HFF-Myc (cell line): ENCODE results near the gene NODAL.
"Not testable (repeated sequence)": the region's sequence is repeated elsewhere in the genome, so short reads cannot be mapped to it uniquely, and the experiment has no call there.

Source experiments
- DNase-seq: peaks from one replicate; pipeline ENCODE4 v3.0.0-alpha.2; 2011; ENCODE audit warnings: low read depth; ENCODE audit errors: extremely low read depth
- H3K4me3 ChIP-seq: replicated peaks from 2 replicates; pipeline ENCODE4 v1.5.1; 2011; ENCODE audit warnings: low read depth, mild to moderate bottlenecking, control low read depth, low read length
- TF ChIP-seq, protein P1 (sequence below): IDR thresholded peaks from 2 replicates; pipeline ENCODE4 v1.5.1; 2012; ENCODE audit warnings: mild to moderate bottlenecking, low read depth, low read length, control low read depth; ENCODE audit errors: missing control alignments

NODAL gene

DNA sequence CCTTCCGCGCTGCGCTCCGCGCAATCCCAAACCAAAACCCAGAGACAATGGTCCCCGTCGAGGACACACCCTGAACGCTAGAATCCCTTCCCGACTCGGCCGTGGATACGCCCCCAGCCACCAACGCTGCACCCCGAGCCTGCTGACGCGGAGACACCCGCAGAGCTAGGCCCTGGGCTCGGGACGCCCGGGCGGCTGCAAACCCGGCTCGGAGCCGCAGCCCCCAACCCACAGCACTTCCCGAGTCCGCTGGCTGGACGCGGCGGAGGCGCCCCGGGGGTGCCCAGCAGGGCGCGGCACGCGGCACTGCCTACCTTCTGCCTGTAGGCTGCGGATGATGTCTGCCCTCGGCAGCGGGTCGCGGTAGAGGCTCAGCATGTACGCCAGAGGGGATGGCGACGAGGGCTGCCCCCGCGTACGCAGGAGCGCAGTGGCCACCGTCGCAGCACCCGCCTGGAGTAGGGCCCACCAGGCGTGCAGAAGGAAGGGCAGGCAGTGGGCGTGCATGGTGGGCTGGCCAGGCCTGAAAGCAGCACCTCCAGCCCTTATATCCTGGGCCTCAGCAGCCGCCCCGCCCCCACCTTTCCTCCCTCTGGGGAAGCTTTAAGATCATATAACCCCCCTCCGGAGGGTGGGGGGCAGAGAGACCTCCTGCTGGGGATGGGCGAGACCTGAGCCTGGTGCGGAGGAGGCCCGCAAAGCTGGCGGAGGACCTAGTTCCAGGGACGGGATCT lies at the start of gene NODAL:
TSS of gene NODAL (minus strand) at position 521 of the 734 bp plus-strand sequence. CDS start at position 507, 14 bp downstream.
- no peak within 1 kb of the TSS for H3K4me3 ChIP-seq
- TF ChIP-seq, protein P1, sequence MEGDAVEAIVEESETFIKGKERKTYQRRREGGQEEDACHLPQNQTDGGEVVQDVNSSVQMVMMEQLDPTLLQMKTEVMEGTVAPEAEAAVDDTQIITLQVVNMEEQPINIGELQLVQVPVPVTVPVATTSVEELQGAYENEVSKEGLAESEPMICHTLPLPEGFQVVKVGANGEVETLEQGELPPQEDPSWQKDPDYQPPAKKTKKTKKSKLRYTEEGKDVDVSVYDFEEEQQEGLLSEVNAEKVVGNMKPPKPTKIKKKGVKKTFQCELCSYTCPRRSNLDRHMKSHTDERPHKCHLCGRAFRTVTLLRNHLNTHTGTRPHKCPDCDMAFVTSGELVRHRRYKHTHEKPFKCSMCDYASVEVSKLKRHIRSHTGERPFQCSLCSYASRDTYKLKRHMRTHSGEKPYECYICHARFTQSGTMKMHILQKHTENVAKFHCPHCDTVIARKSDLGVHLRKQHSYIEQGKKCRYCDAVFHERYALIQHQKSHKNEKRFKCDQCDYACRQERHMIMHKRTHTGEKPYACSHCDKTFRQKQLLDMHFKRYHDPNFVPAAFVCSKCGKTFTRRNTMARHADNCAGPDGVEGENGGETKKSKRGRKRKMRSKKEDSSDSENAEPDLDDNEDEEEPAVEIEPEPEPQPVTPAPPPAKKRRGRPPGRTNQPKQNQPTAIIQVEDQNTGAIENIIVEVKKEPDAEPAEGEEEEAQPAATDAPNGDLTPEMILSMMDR, result no peak
- DNase-seq, result no peak

- no peak for DNase-seq
- no peak overlapping the region for H3K4me3 ChIP-seq
- TF ChIP-seq, protein P1, result no peak
Observed at GRCh38 chr10:70490142-70490541, 48.7 kb upstream of the NODAL start.

DNA sequence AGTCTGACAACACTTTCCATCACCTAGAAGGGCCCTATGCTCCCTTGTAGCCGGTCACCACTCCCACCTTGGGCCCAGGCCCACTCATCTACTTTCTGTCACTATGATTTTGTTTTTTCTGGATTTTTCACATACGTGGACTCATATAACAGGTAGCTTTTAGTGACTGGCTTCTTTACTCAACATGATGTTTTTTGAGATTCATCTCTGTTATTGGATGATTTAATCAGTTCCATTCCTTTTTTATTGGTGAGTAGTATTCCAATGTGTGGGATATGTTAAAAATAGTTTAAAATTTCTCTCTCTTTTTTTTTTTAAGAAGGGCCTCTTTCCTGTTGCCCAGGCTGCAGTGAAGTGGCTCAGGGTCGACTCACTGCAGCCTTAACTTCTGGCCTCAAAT lies 46.3 kb upstream of the NODAL start:
- TF ChIP-seq, protein P1, result no peak
- no peak overlapping the region for H3K4me3 ChIP-seq
- no peak for DNase-seq

DNA sequence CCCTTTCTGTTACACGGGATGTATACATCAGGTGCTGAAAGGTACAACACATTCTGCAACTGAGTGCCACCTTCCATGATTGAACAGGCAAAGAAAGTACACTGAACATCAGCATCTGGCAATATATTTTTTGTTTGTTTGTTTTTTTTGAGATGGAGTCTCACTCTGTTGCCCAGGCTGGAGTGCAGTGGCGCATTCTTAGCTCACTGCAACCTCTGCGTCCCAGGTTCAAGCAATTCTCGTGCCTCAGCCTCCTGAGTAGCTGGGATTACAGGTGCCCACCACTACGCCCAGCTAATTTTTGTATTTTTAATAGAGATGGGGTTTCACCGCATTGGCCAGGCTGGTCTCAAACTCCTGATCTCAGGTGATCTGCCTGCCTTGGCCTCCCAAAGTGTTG lies 42.4 kb upstream of the NODAL start:
- not testable (repeated sequence) for DNase-seq, H3K4me3 ChIP-seq

DNA sequence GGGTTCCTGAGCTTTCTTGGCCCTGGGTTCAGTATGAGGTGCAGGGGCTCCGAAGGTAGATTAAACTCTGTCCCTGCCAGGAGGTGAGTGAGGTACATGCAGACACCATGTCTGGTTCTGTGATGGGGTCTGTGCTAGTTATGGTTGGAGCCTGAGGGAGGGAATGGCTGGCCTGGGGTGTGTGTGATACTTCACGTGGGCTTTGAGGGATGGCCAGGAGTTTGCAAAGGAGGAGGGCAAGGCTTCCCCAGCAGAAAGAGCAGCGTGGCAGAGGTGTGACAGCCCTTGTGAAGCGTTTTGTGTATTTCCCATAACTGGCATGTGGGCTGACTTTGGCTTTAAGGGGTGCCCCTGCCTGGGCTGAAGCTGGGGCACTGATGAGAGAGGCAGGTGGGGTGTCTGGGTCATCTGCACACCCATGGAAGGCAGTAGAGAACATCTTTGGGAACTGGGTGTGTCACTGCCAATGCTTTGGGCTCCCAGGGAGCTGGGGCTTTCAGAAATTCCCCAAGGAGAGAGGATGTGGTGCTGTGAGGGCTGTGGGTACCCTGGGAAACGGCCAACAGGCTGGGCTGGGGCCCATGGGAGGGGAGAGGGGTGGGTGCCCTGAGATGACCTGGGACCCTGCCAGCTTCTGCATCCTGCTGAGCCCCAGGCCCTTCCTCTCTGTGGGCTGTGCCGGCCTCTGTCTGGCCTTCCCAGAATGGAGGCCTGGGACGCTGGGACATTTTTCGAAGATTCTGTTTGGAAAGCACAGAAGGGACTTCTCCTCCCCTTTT lies 41.7 kb upstream of the NODAL start:
- TF ChIP-seq, protein P1, result no peak
- no peak for DNase-seq
- H3K4me3 ChIP-seq, result no peak overlapping the region

DNA sequence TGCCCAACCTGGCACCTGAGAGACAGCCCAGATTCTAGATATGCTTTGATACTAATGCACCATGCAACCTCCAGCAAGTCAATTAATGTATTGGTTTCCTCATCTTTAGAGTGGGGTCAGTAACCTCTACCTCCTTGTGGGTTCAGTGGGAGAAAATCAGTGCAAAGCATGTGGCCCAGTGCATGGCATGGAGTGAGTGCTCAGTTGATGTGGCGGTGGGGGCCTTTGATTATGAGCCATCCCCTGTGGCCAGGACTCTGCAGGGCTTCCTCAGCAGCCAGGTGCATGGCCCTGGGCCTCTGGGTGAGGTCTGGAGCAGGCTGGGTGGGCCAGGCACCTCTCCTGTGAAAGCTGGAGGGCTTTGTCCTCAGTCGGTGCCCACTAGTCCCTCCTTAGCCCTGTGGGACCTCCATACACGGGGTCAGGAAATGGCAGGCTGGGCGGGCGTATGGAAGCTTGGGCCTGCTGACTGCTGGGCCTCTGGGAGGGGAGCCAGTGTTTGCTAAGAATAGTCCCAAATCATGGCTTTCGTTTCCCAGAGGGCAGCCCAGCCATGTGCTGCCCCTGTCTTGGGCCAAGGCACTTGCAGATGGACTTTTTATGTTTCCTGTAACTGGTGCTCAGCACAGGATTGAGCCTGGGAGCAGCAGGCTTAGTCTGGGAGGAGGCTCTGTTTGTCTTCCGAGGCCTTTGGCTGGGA lies 40.5 kb upstream of the NODAL start:
- DNase-seq, result no peak
- TF ChIP-seq, protein P1, result no peak
- H3K4me3 ChIP-seq, result no peak overlapping the region

DNA sequence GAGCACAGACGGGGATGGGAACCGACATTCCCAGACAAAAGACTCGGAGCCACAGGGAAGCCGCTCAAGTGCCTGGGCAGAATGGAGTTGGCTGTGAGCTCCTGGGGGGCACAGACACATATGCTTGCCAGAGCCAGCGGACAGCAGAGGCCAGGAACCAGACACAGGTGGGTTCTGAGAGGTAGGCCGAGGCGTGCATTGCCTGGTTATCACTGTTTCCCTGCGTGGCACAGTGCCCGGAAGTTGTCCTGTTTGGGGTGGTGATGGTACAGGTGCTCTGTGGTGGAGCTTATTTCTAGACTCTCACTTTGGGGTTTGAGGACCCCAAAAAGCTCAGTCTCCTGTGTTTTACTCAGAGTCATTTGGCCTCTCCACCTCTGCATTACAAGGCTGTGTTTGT lies 39.6 kb upstream of the NODAL start:
- TF ChIP-seq, protein P1, result no peak
- H3K4me3 ChIP-seq, result no peak overlapping the region

More for the DNA sequence above, 39.6 kb upstream of the NODAL start:
- DNase-seq, result no peak
